ENCODE measurements around the gene DDIT3.

DNA sequence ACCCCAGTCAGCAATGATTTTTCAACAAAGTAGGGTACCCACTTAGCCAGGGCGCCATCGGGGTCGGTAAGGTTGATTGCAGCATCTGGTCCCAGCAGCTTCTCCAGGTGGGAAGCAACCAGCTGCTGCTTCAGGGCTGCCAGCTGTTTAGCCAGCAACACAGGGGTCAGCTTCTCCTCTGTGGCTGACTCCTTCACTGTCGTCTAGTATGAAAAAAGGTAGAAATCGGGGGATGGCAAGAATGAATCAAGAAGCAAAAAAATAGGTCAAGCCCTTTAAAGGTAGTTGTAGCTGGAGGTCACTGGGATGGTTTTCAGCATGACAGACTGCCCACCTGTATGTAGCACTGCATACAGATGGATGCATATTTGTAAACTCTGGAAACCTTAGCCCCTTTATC, 13.9 kb upstream of the DDIT3 start:
- TF ChIP-seq POLR2AphosphoS5 (IDR thresholded peaks at IDR 0.05; ENCODE audit: low read depth, low read length) (no peak), SIN3A (IDR thresholded peaks at IDR 0.05; ENCODE audit: borderline replicate concordance, insufficient read depth, low read length) (no peak), TAF1 (IDR thresholded peaks at IDR 0.05; ENCODE audit: borderline replicate concordance, insufficient read depth, low read length) (no peak), FOXP2 (optimal IDR thresholded peaks at IDR 0.05; ENCODE audit: borderline replicate concordance, extremely low read depth, extremely low read length, insufficient read depth) (no peak)
- TF ChIP-seq, protein P1, sequence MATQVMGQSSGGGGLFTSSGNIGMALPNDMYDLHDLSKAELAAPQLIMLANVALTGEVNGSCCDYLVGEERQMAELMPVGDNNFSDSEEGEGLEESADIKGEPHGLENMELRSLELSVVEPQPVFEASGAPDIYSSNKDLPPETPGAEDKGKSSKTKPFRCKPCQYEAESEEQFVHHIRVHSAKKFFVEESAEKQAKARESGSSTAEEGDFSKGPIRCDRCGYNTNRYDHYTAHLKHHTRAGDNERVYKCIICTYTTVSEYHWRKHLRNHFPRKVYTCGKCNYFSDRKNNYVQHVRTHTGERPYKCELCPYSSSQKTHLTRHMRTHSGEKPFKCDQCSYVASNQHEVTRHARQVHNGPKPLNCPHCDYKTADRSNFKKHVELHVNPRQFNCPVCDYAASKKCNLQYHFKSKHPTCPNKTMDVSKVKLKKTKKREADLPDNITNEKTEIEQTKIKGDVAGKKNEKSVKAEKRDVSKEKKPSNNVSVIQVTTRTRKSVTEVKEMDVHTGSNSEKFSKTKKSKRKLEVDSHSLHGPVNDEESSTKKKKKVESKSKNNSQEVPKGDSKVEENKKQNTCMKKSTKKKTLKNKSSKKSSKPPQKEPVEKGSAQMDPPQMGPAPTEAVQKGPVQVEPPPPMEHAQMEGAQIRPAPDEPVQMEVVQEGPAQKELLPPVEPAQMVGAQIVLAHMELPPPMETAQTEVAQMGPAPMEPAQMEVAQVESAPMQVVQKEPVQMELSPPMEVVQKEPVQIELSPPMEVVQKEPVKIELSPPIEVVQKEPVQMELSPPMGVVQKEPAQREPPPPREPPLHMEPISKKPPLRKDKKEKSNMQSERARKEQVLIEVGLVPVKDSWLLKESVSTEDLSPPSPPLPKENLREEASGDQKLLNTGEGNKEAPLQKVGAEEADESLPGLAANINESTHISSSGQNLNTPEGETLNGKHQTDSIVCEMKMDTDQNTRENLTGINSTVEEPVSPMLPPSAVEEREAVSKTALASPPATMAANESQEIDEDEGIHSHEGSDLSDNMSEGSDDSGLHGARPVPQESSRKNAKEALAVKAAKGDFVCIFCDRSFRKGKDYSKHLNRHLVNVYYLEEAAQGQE (IDR thresholded peaks at IDR 0.05; ENCODE audit: insufficient read depth in 1 of 2, low read depth in 2 of 2, low read length in 2 of 2) = no peak

Measured in PFSK-1 (cell line).